Fibroblast of skin of right biceps (primary cell): ENCODE data around the gene MIER1.
"Not testable (repeated sequence)": the region's sequence is repeated elsewhere in the genome, so short reads cannot be mapped to it uniquely, and the experiment has no call there.

Source experiments
- DNase-seq: peaks from one replicate; pipeline ENCODE4 v3.0.0-alpha.2; 2013

MIER1 gene

GRCh38 chr1:66940981-66941380, 16.2 kb downstream of the MIER1 start:
- DNase-seq: peak; percentile 12

- no peak for DNase-seq
Measured at GRCh38 chr1:66943361-66943969, 18.7 kb downstream of the MIER1 start.

- peak; percentile 72 for DNase-seq
Measured at GRCh38 chr1:66944330-66945274, 19.8 kb downstream of the MIER1 start.

- DNase-seq: no peak
Measured at GRCh38 chr1:66945316-66945715, 20.5 kb downstream of the MIER1 start.

DNA sequence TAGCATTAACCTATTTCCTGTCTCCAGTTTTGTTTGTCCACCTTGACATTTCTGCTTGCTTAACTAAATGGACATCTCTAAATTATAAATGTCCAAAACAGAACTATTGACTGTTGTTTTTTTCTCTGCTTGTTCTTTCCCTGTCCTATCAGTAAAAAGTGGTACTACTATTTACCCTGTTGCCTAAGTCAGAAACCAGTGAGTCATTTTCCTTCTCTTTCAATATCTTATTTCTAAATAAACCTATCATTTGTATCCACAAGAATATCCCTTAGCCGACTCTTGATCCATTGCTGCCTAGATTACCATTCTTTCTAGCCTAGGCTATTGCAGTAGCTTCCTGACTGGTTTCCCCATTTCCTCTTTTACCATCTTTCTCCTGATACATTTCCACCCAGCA, 22.5 kb downstream of the MIER1 start:
- no peak for DNase-seq

- DNase-seq: peak; percentile 81
Measured at GRCh38 chr1:66951513-66951912, 26.7 kb downstream of the MIER1 start.

GRCh38 chr1:66954208-66954607, 29.4 kb downstream of the MIER1 start:
- DNase-seq: no peak

GRCh38 chr1:66957938-66958337, 33.1 kb downstream of the MIER1 start:
- no peak for DNase-seq

DNA sequence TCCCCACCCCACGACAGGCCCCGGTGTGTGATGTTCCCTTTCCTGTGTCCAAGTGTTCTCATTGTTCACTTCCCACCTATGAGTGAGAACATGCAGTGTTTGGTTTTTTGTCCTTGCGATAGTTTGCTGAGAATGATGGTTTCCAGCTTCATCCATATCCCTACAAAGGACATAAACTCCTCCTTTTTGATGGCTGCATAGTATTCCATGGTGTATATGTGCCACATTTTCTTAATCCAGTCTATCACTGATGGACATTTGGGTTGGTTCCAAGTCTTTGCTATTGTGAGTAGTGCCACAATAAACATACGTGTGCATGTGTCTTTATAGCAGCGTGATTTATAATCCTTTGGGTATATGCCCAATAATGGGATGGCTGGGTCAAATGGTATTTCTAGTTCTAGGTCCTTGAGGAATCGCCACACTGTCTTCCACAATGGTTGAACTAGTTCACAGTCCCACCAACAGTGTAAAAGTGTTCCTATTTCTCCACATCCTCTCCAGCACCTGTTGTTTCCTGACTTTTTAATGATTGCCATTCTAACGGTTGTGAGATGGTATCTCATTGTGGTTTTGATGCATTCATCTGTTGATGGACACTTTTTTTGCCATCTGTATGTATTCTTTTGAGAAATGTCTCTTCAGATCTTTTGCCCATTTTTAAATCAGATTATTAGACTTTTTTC, 41.5 kb downstream of the MIER1 start:
- not testable (repeated sequence) for DNase-seq

- DNase-seq: no peak
Measured at GRCh38 chr1:66968574-66968973, 43.8 kb downstream of the MIER1 start.

DNA sequence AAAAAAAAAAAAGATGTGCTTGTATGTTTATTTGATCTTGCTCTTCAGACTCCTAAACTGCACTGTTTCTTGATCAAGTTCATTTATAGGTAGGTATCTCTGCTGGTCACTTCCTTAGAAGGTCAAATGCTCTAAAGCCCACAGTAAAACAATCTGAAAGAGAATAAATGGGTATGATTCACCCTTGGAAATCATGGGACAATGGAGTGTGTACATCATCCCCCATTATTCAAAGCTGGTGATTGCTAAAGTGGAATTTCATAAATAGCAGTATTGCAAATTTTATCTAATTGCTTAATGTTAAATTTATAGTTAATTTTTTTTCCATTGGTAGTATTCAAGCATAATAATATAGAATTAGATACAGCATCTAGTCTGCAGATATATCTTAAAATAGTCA, 53.4 kb downstream of the MIER1 start:
- DNase-seq: no peak

DNA sequence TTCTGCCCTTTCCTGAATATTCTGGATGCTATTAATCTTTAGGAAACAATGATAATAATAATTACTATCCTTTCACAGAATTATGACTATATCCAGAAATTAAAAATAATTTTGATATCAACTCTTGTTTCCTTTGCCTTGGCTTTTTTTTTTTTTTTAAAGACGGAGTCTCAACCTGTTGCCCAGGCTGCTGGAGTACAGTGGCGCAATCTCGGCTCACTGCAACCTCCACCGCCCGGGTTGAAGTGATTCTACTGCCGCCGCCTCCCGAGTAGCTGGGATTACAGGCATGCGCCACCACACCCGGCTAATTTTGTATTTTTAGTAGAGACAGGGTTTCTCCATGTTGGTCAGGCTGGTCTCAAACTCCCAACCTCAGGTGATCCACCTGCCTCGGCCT, 54.8 kb downstream of the MIER1 start:
- not testable (repeated sequence) for DNase-seq

- no peak for DNase-seq
Measured at GRCh38 chr1:66980745-66981367, 56.1 kb downstream of the MIER1 start.

- no peak for DNase-seq
Measured at GRCh38 chr1:66981679-66982078, 56.9 kb downstream of the MIER1 start.

DNA sequence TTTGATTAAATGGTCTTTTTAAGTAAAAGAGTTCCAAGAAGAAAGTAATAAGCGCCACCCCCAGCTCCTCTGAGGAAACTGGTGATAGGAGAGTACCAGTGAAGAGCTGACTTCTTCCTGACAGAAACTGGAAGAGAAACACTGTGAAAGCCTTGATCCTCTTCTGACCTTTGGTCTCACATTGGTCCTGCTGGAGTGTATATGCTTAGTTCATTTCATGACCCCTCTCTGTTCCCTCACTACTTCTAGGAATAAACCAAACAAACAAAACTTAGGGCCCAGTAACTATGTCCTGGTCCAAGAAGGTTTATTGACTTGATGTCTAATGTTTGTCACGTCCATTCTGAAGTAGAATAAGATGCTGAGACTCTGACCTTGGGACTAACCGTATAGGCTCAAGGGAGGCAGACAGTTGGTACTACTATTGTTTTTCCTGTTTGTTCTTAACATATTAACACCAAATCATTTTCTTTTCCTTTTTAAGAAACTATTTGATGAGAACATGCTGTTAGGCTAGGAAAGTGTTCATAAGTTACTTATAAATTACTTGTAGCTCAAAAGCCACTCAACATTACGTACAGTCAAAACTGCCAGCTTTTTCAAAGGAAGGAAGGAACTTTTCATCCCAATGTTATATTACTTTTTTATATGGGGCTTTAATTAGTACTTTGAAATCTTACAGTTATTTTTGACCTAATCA, 57.9 kb downstream of the MIER1 start:
- no peak for DNase-seq

- no peak for DNase-seq
Measured at GRCh38 chr1:66984491-66984890, 59.7 kb downstream of the MIER1 start.

DNA sequence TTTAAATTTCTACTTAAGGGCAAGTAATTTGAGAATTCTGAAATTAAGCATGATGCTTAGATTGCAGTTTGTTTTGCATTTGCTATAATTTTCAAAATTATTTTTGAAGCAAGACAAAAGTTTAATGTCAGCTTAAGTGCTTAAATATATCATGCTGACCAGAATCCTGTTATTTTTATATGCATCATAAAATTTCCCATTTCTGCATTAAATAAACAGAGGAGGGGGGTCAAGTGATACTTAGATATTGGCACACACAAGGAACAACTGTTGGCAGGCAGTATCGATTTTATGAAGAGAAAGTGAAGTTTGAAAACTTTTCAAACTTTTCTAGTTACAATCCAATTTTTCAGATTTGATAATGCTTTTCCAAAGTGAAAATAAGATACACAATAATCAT, 61.0 kb downstream of the MIER1 start:
- DNase-seq: no peak

DNA sequence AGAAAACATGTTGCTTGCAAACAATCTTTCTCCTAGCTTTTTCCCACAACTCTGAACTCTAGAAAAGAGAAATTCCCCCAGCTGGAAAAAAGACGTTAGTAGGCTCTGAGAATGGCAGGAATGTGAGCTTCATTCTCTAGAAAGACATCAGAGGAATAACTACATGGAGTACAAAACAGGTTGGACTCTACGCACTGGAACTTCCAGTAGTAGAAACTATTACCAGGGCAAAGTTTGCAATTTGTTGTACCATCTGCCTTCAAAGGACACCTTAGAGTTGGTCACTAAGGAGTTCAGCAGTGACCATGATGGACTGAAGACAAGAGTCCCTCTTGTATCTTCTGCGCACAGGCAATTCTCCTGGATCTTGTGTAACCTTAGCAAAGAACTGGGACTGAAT, 68.3 kb downstream of the MIER1 start:
- DNase-seq: no peak

DNA sequence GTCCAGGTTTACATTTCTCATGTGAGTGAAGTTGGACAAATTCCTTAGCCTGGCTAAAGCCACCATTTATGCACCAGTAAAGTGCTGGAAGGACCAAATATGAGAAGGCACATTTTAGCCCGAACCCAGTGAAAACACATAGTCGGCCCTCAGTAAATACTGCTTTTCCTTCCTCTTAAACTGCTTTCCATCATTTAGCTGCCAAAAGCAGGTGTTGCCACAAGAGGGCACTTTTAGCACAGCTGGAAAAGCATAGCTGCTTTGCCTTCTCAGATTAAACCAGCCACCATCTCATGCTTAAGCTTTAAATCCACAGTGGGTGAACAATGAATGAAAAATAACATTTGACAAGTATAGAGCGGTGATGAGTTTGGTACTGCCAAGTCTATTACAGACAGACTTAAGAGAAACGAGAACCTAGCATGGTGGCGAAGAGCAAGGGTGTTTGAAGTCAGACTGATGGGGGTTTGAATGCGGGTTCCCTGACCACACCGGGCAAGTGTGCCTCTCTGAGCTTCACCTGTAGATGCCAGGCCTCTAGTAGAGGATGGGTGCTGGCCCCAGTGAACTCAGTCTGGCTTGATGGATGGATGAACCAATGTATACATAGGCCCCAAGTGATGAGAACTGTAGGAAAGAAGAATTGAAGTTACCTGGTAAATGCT, 71.4 kb downstream of the MIER1 start:
- DNase-seq: peak; percentile 69

DNA sequence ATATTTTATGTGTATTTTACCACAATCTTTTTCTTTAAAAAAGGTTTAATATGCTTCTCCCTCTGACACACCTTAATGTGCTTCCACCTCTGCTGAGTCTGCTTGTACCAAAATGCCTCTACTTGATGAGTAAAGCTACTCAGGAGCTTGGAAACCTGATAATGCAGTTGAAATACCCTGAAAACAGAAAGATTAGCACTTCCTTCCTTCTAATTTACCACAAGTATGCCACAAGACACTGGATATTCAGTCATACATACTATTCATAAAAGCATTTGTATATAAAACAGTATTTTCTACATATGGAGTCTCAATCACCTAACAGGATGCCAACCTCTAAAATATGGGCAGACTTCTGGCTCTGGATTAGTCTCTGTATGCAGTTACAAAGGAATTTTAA, 74.2 kb downstream of the MIER1 start:
- no peak for DNase-seq

DNA sequence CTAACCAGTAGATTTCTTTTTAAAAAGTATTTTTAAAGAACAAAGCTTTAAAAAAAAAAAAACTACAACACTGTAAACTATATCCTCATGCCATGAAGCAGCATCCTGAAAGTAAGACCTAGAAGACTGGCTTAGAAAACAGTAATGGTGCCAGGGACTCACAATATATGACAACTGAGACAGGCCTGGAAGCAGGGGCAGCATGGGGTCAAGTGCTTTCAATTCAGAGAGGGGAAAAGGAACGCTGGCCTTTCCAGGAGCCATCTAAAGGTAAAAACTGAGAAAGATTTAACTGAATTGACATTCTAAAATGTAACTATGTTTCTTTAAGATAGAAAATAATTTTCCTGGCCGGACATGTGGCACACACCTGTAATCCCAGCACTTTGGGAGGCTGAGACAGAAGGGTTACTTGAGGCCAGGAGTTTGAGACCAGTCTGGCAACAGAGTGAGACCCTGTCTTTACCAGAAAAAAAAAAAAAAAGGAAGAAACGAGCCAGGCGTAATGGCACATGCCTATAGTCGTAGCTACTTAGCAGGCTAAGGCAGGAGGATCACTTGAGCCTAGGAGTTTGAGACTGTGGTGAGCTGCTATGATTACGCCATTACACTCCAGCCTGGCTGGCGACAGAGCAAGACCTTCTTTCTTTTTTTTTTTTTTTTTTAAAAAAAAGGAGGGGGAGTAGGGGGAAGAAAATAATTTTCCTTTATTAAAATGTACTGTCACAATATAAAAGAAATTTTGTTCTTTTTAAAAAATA, 75.0 kb downstream of the MIER1 start:
- DNase-seq: no peak
